HK-2 (cell line): Measurements from ENCODE around the gene CADPS2.

ENCODE experiments used
- DNase-seq: peaks from one replicate; pipeline ENCODE4 v3.0.0-alpha.2; 2018; ENCODE audit not compliant: unreplicated experiment

CADPS2 gene

DNA sequence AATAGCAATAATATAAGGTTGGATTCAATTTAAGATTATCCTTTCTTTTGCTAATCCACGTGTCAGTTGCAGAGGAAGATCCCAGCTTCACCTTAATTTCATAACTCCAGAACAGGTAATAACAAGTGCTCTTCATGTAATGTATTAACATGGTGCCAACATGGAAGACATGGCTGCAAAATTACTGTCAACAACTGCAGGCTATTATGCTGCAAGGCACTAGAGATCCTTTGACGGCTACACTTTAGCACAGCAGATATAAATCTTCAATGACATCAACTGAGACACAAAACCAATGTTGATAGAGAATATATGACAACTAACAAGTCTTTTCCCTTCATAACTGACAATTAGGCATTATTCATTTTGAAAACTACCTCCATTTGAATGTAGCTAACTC, 283.5 kb downstream of the CADPS2 start:
- DNase-seq = no peak

GRCh38 chr7:122600630-122601029, 285.6 kb downstream of the CADPS2 start:
- DNase-seq = no peak

GRCh38 chr7:122600042-122600441, 286.2 kb downstream of the CADPS2 start:
- no peak for DNase-seq

DNA sequence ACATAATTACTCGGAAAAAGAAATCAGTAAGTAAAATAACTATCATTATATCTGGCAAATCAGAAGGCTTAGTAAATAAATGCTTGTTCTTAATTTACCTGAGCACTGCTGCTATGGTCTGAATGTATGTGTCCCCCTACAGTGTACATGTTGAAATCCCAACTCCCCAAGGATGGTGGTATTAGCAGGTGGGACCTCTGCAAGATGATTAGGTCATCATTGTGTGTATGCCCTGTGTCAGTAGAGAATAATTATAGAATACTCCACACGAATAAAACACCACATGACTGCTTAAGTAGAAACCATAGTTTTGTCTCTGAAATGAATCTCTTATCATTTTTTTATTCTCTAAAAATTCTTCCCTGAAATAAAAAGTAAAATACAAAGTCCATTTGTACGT, 289.0 kb downstream of the CADPS2 start:
- DNase-seq = no peak

DNA sequence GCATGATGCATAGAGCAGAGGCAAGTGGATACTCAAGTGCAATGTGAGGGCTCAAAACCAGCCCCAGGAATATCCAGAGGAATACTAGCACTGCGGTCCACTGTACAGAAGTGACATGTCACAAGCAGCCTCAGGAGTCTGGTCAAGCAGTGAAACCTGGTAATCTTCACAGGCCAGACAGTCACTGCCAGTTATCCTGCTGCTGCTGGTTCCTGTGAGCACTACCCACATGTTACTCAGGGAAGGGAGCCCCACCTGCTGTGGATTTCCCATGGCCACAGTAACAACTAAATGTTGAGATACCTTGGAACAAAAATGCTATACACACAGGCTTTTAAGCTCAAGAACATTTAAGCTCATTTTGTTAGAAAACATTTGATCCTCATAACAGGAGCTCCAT, 290.4 kb downstream of the CADPS2 start:
- no peak for DNase-seq

- no peak for DNase-seq
Observed at GRCh38 chr7:122588621-122589020, 297.6 kb downstream of the CADPS2 start.

DNA sequence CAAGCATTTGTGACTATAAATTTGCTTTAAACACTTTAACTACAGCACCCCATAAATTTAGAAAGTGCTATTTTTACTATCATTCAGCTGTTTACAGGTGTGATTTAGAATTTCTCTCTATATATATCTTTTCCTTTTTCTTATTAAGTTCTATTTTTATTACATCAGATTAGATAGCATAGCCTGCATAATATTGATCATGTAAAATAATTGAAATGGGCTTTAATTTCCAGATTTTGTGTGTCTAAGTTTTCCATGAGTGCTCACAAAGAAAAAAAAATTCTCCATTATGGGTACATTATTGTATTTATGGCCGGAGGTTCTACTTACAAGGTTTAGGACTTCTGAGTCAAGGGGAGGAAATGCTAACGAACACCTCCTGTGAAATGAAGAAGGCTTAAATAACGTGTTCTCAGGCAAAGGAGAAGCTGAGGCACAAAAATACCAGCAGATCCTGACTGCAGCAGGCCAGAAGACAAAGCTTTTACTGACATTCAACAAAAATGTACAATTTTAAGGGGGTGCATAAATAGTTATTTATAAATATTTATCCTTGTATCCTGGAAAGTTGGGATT, 301.5 kb downstream of the CADPS2 start:
- no peak for DNase-seq

GRCh38 chr7:122578350-122578749, 307.9 kb downstream of the CADPS2 start:
- no peak for DNase-seq

GRCh38 chr7:122577449-122578003, 308.7 kb downstream of the CADPS2 start:
- no peak for DNase-seq

DNA sequence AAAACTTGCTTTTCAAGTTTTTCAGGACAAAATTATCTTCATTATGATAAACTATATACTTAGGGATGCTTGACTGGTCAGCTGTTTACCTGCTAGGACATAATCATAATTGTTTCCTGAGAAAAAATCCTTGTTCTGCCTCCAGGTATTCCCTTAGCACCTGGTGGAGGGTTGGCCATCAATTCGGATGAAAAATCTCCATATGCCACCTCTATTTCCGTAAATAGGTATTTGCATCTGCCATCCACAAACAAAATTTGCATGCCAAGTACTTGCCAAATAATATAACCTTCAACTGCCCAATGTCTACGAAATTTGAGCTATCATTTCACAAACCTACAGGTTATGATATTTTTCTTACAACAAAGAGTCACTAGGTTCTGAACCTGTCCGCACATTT, 313.6 kb downstream of the CADPS2 start:
- DNase-seq = no peak

DNA sequence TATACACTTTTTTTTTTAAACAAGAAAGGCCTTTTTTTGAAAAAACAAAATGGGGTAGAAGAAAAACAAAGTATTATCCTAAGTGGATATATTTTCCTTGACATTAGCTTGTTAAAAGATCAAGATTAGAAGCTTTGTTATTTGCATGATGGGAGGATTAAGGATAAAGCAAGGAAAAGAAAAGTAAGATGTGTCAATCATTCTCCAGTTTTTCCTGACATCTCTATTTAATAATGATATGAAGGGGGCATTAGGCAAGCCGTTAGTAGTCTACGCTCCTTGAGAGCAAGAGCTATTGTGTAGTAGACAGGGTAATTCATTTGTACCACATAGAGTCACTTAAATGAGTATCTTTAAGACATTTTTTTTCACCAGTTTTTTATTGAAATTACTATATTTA, 324.9 kb downstream of the CADPS2 start:
- DNase-seq = no peak

- no peak for DNase-seq
Observed at GRCh38 chr7:122556873-122557542, 329.3 kb downstream of the CADPS2 start.

DNA sequence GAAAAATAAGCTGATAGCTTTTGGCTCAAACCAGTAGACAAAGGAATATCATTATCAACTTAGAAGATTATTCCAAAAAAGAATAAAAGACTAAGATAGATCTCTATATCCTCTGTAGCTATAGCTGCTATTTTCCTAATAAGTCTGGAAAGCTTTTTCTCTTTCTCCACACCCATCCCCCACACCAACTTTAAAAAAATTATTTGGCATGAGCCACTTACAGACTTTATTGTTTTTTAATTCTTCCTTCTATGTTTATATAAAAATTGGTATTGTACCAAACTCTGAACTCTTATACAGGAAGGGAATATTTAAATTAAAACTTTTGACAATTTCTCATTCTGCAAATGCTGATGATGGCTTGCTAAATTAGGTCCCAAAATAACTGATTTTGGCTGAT, 330.0 kb downstream of the CADPS2 start:
- no peak for DNase-seq

DNA sequence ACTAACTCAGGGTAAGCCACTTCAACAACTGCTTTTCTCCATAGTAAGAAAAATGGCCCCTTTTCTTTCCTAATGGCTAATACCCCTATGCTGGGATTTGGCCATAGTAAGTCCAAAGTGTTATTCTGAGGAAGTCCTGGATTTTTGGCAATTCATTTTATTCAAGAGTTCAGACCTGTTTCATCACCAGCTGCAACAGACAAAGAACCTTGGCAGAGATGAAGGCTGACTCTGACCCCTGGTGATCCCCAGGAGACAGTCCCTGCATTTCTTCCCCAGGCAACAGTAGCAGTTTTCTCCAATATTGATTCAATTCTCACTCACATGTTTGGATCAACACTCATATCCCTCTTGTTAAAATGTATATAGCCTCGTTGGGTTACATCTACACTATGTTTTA, 332.5 kb downstream of the CADPS2 start:
- no peak for DNase-seq

- DNase-seq = no peak
Observed at GRCh38 chr7:122552769-122553168, 333.5 kb downstream of the CADPS2 start.

DNA sequence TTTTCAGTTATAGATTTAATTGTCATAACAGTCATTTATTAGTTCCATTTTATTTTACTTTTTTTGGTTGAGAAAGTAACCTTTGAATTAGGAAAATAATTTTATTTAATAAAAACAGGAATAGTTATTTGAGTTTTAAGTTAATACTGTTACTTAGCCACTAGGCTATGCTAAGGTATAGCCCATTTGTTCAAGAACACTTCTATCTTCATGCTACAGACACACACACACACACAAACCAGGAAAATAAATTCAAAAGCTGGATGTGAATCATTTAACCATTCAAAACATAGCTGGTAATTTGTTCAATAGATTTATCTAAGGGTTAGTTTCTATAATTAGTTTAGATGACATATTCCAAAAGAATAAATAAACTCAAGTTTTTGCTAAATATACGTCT, 335.7 kb downstream of the CADPS2 start:
- no peak for DNase-seq

DNA sequence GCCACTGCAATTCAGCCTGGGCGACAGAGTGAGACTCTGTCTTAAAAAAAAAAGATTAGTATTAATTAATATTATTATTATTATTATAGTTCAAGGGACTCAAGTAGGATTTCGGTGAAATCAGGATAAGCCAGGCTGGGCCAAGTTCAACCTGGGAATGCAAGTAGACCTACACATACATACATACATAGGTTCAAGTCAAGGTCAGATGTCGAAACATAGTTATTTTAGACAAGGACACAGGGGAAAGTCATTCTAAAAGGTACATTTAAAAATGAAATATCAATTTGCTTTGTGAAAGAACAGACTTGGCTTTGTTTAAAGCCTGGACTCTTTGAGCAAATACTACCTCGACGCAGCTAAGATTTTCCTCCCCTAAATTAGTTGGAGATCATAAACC, 336.7 kb downstream of the CADPS2 start:
- no peak for DNase-seq

DNA sequence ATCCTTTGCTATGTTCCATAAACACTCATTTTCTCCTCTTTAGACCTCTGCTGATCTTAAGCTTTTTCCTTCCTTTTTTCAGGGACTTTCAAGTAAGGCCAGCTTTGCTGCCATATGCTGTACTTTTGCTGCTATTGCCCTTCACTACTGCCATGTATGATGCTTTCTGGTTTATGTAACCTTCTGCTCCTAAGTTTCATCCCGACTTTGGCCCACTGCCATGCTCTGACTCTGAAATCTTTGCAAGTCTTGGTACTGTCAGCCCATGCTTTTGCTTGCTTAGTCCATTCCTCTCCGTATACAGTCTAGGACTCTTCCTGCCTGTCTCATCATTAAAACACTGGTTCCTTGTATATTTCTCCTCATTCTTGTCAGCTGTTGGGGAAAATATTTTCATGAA, 339.8 kb downstream of the CADPS2 start:
- no peak for DNase-seq

- no peak for DNase-seq
Observed at GRCh38 chr7:122544463-122544862, 341.8 kb downstream of the CADPS2 start.

DNA sequence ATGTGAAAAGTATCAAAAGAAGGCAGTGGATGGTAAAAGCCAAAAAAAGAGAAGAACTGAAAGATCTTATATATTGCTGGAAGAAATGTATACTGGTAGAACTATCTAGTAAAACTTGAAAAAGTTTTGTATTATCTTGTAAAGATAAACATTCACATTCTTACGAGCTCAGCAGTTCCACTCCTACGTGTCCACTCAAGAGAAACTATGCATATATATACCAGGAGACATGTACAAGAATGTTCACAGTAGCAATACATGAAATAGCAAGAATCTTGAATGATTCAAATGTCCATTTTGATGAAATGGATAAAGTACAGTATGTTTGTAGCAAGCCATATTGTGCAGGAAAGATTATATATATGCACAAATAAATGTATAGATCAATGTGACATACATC, 342.4 kb downstream of the CADPS2 start:
- DNase-seq = no peak

GRCh38 chr7:122543166-122543565, 343.1 kb downstream of the CADPS2 start:
- DNase-seq = no peak

DNA sequence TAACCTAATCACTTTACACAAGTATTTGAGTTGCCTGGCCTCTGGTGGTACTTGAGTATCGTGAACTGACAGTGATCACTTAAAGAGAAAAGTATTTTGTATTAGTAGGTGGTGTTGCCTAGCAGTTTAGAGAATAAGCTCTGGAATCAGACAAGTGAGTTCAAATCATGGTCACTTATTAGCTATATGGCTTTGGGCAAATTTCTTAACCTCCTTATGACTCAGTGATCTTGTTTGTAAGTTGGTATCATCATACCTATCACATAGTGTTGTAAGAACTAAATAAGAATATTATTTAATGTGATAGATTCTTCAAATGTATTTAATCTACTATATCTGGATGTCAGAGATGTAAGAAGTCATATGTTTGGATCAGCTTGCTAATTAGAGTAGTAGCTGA, 351.2 kb downstream of the CADPS2 start:
- no peak for DNase-seq

DNA sequence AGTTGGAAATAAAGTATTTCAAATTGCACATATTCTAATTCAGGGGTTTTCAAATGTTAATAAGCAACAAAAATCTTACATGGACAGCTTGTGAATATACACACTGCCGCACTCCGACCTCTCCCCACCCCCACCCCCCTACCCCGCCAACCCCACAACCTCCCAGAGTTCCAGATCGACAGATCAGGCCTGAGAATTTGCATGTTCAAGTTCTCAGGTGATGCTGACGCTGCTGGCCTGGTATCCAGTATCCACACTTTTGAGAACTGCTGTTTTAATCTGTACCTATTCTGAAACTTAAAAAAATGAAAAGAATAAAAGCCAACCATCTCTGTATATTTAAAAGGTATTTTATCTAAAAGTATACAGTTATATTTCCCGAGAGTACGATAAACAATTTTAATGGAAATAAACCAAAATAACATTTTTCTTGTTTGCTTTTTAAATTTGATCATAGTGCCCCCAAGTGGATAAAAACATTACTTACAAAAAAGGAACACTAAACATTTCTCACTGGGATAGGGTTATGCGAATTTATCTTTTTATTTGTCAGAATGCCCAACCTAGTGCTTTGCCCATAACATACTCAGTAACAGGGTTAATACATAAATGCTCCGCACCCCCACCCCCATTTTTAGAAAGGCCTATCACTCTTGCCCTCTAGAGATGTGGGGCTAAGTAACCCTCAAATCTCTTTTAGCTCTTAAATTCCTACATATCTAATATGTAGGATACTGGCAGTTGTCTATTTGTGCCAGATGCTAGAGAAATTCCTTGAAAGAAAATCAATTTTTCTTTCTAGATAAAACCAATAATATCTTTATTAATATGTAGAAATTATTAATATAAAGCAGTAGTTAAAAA, 353.6 kb downstream of the CADPS2 start:
- DNase-seq = no peak
